HG03442 (cell line): ENCODE data around the gene PCBP3.

Source experiments
- ATAC-seq: cut with Tn5 transposase; IDR thresholded peaks from one replicate; pipeline ENCODE4 v1.9.1; 2021; ENCODE audit warnings: mild to moderate bottlenecking, moderate library complexity; ENCODE audit not compliant: unreplicated experiment

The PCBP3 gene

GRCh38 chr21:45723049-45723958 is 79.8 kb downstream of the PCBP3 start:
- no peak for ATAC-seq

GRCh38 chr21:45724345-45724961 is 80.9 kb downstream of the PCBP3 start:
- no peak for ATAC-seq

GRCh38 chr21:45724994-45725843 is 81.7 kb downstream of the PCBP3 start:
- no peak for ATAC-seq

- ATAC-seq, result no peak
These were observed 82.3 kb downstream of the PCBP3 start for GRCh38 chr21:45725844-45726200.

- no peak for ATAC-seq
These were observed 82.9 kb downstream of the PCBP3 start for GRCh38 chr21:45726438-45726837.

GRCh38 chr21:45727390-45727789 is 83.9 kb downstream of the PCBP3 start:
- ATAC-seq, result no peak

- no peak for ATAC-seq
These were observed 91.9 kb downstream of the PCBP3 start for GRCh38 chr21:45735259-45736000.

- ATAC-seq, result no peak
These were observed 92.6 kb downstream of the PCBP3 start for GRCh38 chr21:45736042-45736689.

GRCh38 chr21:45736690-45737484 is 93.4 kb downstream of the PCBP3 start:
- ATAC-seq, result no peak

- no peak for ATAC-seq
These were observed 94.1 kb downstream of the PCBP3 start for GRCh38 chr21:45737485-45738166.

GRCh38 chr21:45739218-45740087 is 95.9 kb downstream of the PCBP3 start:
- no peak for ATAC-seq

GRCh38 chr21:45740088-45740440 is 96.5 kb downstream of the PCBP3 start:
- ATAC-seq, result no peak

- ATAC-seq, result no peak
These were observed 97.2 kb downstream of the PCBP3 start for GRCh38 chr21:45740491-45741357.

- no peak for ATAC-seq
These were observed 98.2 kb downstream of the PCBP3 start for GRCh38 chr21:45741691-45742090.

GRCh38 chr21:45742247-45742646 is 98.7 kb downstream of the PCBP3 start:
- no peak for ATAC-seq

- no peak for ATAC-seq
These were observed 101.7 kb downstream of the PCBP3 start for GRCh38 chr21:45745256-45745655.

GRCh38 chr21:45747233-45747766 is 103.8 kb downstream of the PCBP3 start:
- ATAC-seq, result no peak
